HEK293 (cell line): ENCODE data around the gene MTR.

ENCODE experiments used
- CTCF ChIA-PET: fragments of 350-600 bp; formaldehyde crosslinking; extraction: SDS; loops from one replicate; lab custom pipeline; 2021; ENCODE audit warnings: antibody characterized with exemption; lab: Yijun Ruan, JAX
- POLR2A ChIA-PET: fragments of 300-600 bp; formaldehyde crosslinking; extraction: SDS; loops from one replicate; lab custom pipeline; 2020; ENCODE audit warnings: antibody characterized with exemption, inconsistent platforms; lab: Yijun Ruan, JAX
- H3K27ac ChIP-seq: fragments of 200-500 bp; sonication (Bioruptor generic); 2 replicates; pipeline ENCODE4 v1.5.1; 2014; ENCODE audit warnings: low read depth, low read length, control low read depth, inconsistent platforms; ENCODE audit errors: extremely low read depth
- H3K36me3 ChIP-seq, 2 experiments: fragments of 200-500 bp in 1 of 2; sonication (Bioruptor generic) in 1 of 2; 1 replicate in 1 of 2; 2 replicates in 1 of 2; pipeline ENCODE4 v1.5.1; 2014 to 2017; ENCODE audit warnings: inconsistent platforms in 2 of 2, low read length in 2 of 2; ENCODE audit not compliant: control insufficient read depth in 2 of 2, insufficient read depth in 1 of 2
- H3K4me1 ChIP-seq: fragments of 200-500 bp; sonication (Bioruptor generic); 2 replicates; pipeline ENCODE4 v1.5.1; 2014; ENCODE audit warnings: mild to moderate bottlenecking, low read length, inconsistent platforms; ENCODE audit not compliant: control insufficient read depth, insufficient read depth
- H3K4me3 ChIP-seq: 2 replicates; pipeline ENCODE4 v1.5.1; 2011; ENCODE audit warnings: low read depth, mild to moderate bottlenecking, control low read depth, low read length, moderate library complexity
- H3K9me3 ChIP-seq: fragments of 200-500 bp; sonication (Bioruptor generic); 2 replicates; pipeline ENCODE4 v1.5.1; 2014; ENCODE audit warnings: low read depth, low read length, inconsistent platforms; ENCODE audit not compliant: control insufficient read depth, insufficient read depth
- EGR2 ChIP-seq: fragments of 450-650 bp; formaldehyde crosslinking; IDR thresholded peaks from 2 replicates; pipeline ENCODE4 v1.5.1; 2016; ENCODE audit warnings: low read depth, missing biosample characterization, missing genetic modification characterization
- HOXD13 ChIP-seq: sonication (generic); formaldehyde crosslinking; IDR thresholded peaks from 2 replicates; pipeline ENCODE4 v1.8.0; 2022; ENCODE audit warnings: missing genetic modification reagents, borderline replicate concordance
- KLF10 ChIP-seq: fragments of 450-650 bp; IDR thresholded peaks from 2 replicates; pipeline ENCODE4 v1.5.1; 2018; ENCODE audit warnings: missing biosample characterization, mild to moderate bottlenecking, missing genetic modification characterization
- PRDM1 ChIP-seq: fragments of 450-650 bp; formaldehyde crosslinking; IDR thresholded peaks from 2 replicates; pipeline ENCODE4; 2016; ENCODE audit warnings: missing biosample characterization, missing genetic modification characterization
- REPIN1 ChIP-seq: fragments of 450-650 bp; formaldehyde crosslinking; IDR thresholded peaks from 2 replicates; pipeline ENCODE4 v1.5.1; 2017; ENCODE audit warnings: missing biosample characterization, missing genetic modification characterization, low read depth
- ZFP3 ChIP-seq: fragments of 450-650 bp; formaldehyde crosslinking; IDR thresholded peaks from 2 replicates; pipeline ENCODE4 v1.5.1; 2016; ENCODE audit warnings: low read depth, missing biosample characterization, missing genetic modification characterization
- ZFP37 ChIP-seq: fragments of 450-650 bp; formaldehyde crosslinking; IDR thresholded peaks from 2 replicates; pipeline ENCODE4 v1.5.1; 2016; ENCODE audit warnings: missing biosample characterization, missing genetic modification characterization
- ZNF133 ChIP-seq: fragments of 450-650 bp; formaldehyde crosslinking; IDR thresholded peaks from 2 replicates; pipeline ENCODE4 v1.5.1; 2016; ENCODE audit warnings: missing biosample characterization, missing genetic modification characterization
- ZNF146 ChIP-seq: fragments of 450-650 bp; formaldehyde crosslinking; IDR thresholded peaks from 2 replicates; pipeline ENCODE4 v1.5.1; 2016; ENCODE audit warnings: missing biosample characterization, missing genetic modification characterization
- ZNF19 ChIP-seq: fragments of 450-650 bp; formaldehyde crosslinking; IDR thresholded peaks from 2 replicates; pipeline ENCODE4; 2016; ENCODE audit warnings: missing biosample characterization, missing genetic modification characterization, low read depth
- ZNF223 ChIP-seq: fragments of 450-650 bp; formaldehyde crosslinking; IDR thresholded peaks from 2 replicates; pipeline ENCODE4 v1.5.1; 2016; ENCODE audit warnings: missing biosample characterization, missing genetic modification characterization
- ZNF335 ChIP-seq: fragments of 450-650 bp; formaldehyde crosslinking; conservative IDR thresholded peaks from 2 replicates; pipeline ENCODE4 v1.5.1; 2016; ENCODE audit warnings: missing biosample characterization, missing genetic modification characterization
- ZNF354C ChIP-seq: fragments of 450-650 bp; formaldehyde crosslinking; IDR thresholded peaks from 2 replicates; pipeline ENCODE4 v1.5.1; 2016; ENCODE audit warnings: missing biosample characterization, missing genetic modification characterization, low read depth, borderline replicate concordance
- ZNF391 ChIP-seq: fragments of 450-650 bp; formaldehyde crosslinking; IDR thresholded peaks from 2 replicates; pipeline ENCODE4 v1.5.1; 2016; ENCODE audit warnings: low read depth, missing biosample characterization, missing genetic modification characterization, borderline replicate concordance
- ZNF404 ChIP-seq: fragments of 450-650 bp; formaldehyde crosslinking; IDR thresholded peaks from 2 replicates; pipeline ENCODE4 v1.5.1; 2017; ENCODE audit warnings: missing biosample characterization, missing genetic modification characterization
- ZNF449 ChIP-seq: fragments of 450-650 bp; formaldehyde crosslinking; IDR thresholded peaks from 2 replicates; pipeline ENCODE4 v1.5.1; 2017; ENCODE audit warnings: missing biosample characterization, mild to moderate bottlenecking, missing genetic modification characterization, moderate library complexity
- ZNF488 ChIP-seq: fragments of 450-650 bp; formaldehyde crosslinking; IDR thresholded peaks from 2 replicates; pipeline ENCODE4 v1.5.1; 2016; ENCODE audit warnings: missing biosample characterization, missing genetic modification characterization
- ZNF514 ChIP-seq: fragments of 450-650 bp; formaldehyde crosslinking; IDR thresholded peaks from 2 replicates; pipeline ENCODE4 v1.5.1; 2016; ENCODE audit warnings: missing biosample characterization, missing genetic modification characterization
- ZNF549 ChIP-seq: fragments of 450-650 bp; IDR thresholded peaks from 2 replicates; pipeline ENCODE4 v1.5.1; 2018; ENCODE audit warnings: missing biosample characterization, missing genetic modification characterization, mild to moderate bottlenecking, inconsistent platforms, moderate library complexity
- ZNF670 ChIP-seq: fragments of 450-650 bp; formaldehyde crosslinking; IDR thresholded peaks from 2 replicates; pipeline ENCODE4 v1.5.1; 2016; ENCODE audit warnings: missing biosample characterization, missing genetic modification characterization, low read depth

The MTR gene

GRCh38 chr1:236836157-236836556 lies 41.1 kb downstream of the MTR start:
- POLR2A ChIA-PET = no interaction called here
- Histone ChIP-seq H3K27ac (no peak overlapping the region), H3K36me3 (peaks cover 61 to 88% of the 10 kb centered on the region in 2 experiments), H3K9me3 (no peaks in the 10 kb centered on the region), H3K4me3 (no peak overlapping the region), H3K4me1 (no peaks in the 10 kb centered on the region)
- TF ChIP-seq PRDM1 (tag by site-specific recombination) (no peak), ZFP37 (tag by site-specific recombination) (no peak), ZNF404 (no peak), ZNF670 (tag by site-specific recombination) (no peak), ZNF223 (no peak), ZNF549 (tag by site-specific recombination) (no peak), HOXD13 (CRISPR knock-in tag) (no peak), ZNF354C (no peak), REPIN1 (tag by site-specific recombination) (no peak), ZNF449 (tag by site-specific recombination) (no peak)
- CTCF ChIA-PET = interaction anchor here (0.7 kb wide), 1 partner anchor 534 kb away, joined by 3 read pairs; no protein-coding TSS in a partner anchor

GRCh38 chr1:236837115-236837514 lies 42.0 kb downstream of the MTR start:
- Histone ChIP-seq H3K4me1 (no peaks in the 10 kb centered on the region), H3K4me3 (no peak overlapping the region), H3K9me3 (no peaks in the 10 kb centered on the region)
- ChIA-PET POLR2A (no interaction called here), CTCF (interaction anchor here (2.2 kb wide), 1 partner anchor 11 kb away, joined by 5 read pairs; no protein-coding TSS in a partner anchor)
- TF ChIP-seq EGR2 (tag by site-specific recombination) (no peak), ZNF488 (tag by site-specific recombination) (no peak), ZNF133 (tag by site-specific recombination) (no peak), ZFP3 (tag by site-specific recombination) (no peak), KLF10 (tag by site-specific recombination) (no peak)
- TF ChIP-seq, all 188 proteins: peak for 0
- peaks cover 68 to 80% of the 10 kb centered on the region in 2 experiments for H3K36me3 ChIP-seq
- no peak overlapping the region for H3K27ac ChIP-seq

- H3K4me1 ChIP-seq = no peaks in the 10 kb centered on the region
- ChIA-PET CTCF (interaction anchor here (1.3 to 2.2 kb wide), 3 partner anchors 10 to 31 kb away, joined by 4 to 7 read pairs (median 5); no protein-coding TSS in a partner anchor), POLR2A (no interaction called here)
- peaks cover 68 to 74% of the 10 kb centered on the region in 2 experiments for H3K36me3 ChIP-seq
- no peak overlapping the region for H3K27ac ChIP-seq
- H3K4me3 ChIP-seq = no peak overlapping the region
- H3K9me3 ChIP-seq = no peaks in the 10 kb centered on the region
- TF ChIP-seq ZNF335 (no peak), ZNF19 (tag by site-specific recombination) (no peak), ZNF391 (no peak), ZNF514 (no peak), ZNF146 (tag by site-specific recombination) (no peak)
Measured at GRCh38 chr1:236837897-236838296, 42.8 kb downstream of the MTR start.
